Measurements from ENCODE around the gene INTS1.

DNA sequence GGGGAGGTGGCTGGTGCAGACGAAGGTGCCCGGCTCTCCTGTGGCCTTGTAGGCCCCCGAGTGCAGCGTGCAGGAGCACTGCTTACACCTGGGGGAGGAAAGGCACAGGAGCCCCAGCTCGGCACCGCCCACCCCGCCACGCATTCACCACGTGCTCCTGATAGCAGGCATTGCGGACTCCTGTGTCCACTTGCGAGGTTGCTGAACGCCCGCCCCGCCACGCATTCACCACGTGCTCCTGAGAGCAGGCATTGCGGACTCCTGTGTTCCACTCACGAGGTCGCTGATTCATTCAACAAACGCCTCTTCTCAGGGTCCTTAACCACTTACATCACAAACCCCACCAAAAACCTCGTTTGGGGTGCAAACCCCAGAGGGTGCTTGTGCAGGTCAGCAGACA is 58.8 kb downstream of the INTS1 start:
- TF ChIP-seq, protein P1, sequence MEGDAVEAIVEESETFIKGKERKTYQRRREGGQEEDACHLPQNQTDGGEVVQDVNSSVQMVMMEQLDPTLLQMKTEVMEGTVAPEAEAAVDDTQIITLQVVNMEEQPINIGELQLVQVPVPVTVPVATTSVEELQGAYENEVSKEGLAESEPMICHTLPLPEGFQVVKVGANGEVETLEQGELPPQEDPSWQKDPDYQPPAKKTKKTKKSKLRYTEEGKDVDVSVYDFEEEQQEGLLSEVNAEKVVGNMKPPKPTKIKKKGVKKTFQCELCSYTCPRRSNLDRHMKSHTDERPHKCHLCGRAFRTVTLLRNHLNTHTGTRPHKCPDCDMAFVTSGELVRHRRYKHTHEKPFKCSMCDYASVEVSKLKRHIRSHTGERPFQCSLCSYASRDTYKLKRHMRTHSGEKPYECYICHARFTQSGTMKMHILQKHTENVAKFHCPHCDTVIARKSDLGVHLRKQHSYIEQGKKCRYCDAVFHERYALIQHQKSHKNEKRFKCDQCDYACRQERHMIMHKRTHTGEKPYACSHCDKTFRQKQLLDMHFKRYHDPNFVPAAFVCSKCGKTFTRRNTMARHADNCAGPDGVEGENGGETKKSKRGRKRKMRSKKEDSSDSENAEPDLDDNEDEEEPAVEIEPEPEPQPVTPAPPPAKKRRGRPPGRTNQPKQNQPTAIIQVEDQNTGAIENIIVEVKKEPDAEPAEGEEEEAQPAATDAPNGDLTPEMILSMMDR (conservative IDR thresholded peaks at IDR 0.05; ENCODE audit: low read depth, low read length), result no peak
- TF ChIP-seq RAD21 (IDR thresholded peaks at IDR 0.05; ENCODE audit: low read length), result no peak
- TF ChIP-seq BHLHE40 (IDR thresholded peaks at IDR 0.05; ENCODE audit: low read depth, low read length), result no peak
- no peak for TF ChIP-seq SMC3 (IDR thresholded peaks at IDR 0.05; ENCODE audit: low read depth, low read length)
- TF ChIP-seq POLR2A (IDR thresholded peaks at IDR 0.05; ENCODE audit: low read depth, low read length), result no peak
- TF ChIP-seq CEBPB (IDR thresholded peaks at IDR 0.05; ENCODE audit: low read depth, low read length), result no peak
- TF ChIP-seq RFX5 (IDR thresholded peaks at IDR 0.05; ENCODE audit: low read depth, low read length), result no peak
- TF ChIP-seq RCOR1 (IDR thresholded peaks at IDR 0.05; ENCODE audit: insufficient replicate concordance, low read length), result no peak
- TF ChIP-seq, protein P2, sequence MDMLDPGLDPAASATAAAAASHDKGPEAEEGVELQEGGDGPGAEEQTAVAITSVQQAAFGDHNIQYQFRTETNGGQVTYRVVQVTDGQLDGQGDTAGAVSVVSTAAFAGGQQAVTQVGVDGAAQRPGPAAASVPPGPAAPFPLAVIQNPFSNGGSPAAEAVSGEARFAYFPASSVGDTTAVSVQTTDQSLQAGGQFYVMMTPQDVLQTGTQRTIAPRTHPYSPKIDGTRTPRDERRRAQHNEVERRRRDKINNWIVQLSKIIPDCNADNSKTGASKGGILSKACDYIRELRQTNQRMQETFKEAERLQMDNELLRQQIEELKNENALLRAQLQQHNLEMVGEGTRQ (IDR thresholded peaks at IDR 0.05; ENCODE audit: low read depth, low read length), result no peak
- no peak for TF ChIP-seq CHD1 (IDR thresholded peaks at IDR 0.05; ENCODE audit: low read depth, low read length)
- no peak for TF ChIP-seq MXI1 (IDR thresholded peaks at IDR 0.05; ENCODE audit: borderline replicate concordance, low read depth, low read length)
- TF ChIP-seq, protein P3, sequence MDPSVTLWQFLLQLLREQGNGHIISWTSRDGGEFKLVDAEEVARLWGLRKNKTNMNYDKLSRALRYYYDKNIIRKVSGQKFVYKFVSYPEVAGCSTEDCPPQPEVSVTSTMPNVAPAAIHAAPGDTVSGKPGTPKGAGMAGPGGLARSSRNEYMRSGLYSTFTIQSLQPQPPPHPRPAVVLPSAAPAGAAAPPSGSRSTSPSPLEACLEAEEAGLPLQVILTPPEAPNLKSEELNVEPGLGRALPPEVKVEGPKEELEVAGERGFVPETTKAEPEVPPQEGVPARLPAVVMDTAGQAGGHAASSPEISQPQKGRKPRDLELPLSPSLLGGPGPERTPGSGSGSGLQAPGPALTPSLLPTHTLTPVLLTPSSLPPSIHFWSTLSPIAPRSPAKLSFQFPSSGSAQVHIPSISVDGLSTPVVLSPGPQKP (IDR thresholded peaks at IDR 0.05; ENCODE audit: borderline replicate concordance, low read depth, low read length), result no peak
- no peak for TF ChIP-seq NFE2L2 (IDR thresholded peaks at IDR 0.05; ENCODE audit: low read depth, low read length)

All from IMR-90 (cell line).